Measurements from ENCODE around the gene FGFR3.

Gene FGFR3

DNA sequence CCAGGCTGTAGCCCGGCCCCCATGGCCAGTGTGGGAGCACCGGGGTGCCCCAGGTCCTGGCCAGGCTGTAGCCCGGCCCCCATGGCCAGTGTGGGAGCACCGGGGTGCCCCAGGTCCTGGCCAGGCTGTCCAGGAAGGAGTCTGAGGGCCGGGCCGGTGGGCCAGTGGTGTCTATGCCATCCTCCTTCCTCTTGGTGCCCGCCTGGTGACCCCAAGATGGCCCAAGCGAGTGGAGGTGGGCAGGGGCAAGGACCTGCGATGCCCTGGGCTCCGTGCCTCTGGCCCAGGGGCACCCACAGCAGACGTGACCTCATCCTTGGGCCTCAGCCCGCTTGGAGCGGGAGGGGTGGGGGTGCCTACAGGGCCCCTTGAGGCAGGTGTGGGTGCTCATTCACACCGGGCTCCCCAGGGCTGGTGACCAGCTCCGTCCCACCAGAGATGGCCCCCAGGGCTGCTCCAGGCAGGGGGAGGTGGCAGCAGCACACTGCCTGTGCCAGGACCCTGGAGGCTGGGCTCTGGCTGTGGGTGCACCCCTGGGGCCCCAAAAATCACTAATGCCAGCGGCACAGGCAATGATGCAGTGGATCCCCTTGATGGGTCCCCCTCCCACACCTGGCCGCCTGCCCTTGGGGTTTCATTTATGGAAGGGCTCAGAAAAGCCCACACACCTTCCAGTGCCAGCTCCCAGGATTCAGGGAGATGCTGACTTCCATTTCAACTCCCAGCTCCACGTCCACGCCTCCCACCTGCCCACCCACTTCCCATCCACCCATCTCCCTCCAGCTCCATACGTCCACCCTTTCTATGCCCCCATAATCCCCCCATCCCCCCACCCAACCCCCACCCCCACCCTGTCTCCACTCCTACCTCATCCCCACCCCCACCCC lies 36.0 kb upstream of the FGFR3 start:
- no peak for DNase-seq

DNA sequence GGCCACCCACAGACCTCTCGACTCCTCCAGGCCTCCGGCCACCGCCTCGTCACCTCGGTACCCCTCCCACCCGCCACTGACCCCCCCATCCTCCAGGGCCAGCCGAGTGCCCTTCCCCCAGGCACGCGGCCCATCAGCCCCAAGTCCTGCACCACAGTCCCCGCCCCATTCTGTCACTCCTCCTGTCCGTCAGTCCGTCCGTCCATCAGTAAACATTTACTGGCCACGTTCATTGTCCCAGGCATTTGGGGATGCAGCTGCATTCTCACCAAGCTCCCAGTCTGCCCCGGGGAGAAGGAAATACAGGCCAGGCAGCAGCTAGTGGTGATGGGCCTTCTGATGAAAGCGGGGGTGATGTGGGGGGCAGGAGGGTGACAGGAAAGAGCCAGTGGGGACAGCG lies 35.3 kb upstream of the FGFR3 start:
- no peak for DNase-seq

DNA sequence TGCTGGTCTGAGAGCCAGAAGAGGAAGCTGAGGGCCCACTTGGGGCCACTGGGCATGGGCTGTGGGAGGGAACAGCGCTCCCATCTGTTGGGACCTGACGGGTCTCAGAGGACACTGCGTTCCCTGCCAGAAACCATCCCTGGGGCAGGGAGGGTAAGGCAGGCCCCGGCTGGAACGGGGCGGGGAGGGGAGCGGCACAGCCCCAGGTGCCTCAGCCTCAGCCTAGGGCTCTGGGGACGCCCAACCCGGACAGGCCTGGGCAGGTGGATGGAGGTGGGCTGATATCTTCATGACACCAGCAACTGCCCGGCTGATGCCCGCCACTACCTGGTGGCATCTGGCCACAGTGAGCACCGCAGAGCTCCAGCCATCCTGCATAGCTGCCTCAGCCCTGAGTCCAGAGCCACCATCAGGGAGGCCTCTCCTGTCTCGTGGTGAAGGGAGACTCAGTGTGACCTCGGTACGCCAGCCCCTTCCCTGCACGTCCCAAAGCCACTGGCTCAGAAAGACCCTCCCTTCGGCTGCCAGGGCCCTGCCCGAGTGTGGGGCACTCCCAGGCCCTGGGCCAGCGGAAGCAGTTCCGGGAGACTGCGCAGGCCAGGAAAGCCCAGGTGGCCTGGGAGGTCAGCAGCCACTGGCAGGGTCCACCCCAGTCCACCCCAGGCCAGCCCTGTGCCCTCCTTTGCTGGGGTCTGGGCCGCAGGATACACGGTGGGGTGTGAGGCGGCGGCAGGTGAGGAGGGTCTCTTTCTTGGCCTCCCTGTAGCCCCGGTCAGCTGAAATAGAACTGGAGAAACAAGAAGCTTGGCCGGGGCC lies 34.6 kb upstream of the FGFR3 start:
- no peak for DNase-seq

DNA sequence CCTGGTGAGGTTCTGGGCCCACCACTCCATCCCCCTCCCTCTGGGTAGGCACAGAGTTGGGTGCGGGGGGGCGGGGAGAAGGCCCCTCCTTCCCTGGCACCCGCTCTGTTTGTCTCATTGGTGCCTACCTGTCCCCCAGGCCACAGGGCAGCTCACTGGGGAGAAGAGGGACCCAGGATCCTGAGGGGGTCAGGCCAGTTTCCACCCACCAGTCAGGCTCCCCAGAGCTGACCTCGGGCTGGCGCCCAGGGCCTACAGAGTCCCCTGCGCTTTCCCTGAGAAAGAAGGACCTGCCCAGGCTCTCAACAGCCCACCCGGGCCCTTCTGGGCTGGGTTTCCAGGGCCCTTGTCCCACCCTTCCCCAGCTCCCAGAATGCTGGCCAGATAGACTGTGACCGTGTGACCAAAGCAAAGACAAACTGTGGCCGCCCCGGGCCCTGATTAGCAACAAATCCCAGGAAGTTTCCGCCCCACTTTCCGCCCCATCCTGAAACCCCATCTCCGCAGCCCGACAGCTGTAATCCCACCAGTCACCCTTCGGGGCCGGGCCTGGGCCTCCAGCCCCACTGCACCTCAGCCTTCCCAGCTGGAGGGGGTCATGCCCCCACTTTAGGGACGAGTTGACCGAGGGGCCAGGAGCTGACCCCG lies 33.8 kb upstream of the FGFR3 start:
- no peak for DNase-seq

DNA sequence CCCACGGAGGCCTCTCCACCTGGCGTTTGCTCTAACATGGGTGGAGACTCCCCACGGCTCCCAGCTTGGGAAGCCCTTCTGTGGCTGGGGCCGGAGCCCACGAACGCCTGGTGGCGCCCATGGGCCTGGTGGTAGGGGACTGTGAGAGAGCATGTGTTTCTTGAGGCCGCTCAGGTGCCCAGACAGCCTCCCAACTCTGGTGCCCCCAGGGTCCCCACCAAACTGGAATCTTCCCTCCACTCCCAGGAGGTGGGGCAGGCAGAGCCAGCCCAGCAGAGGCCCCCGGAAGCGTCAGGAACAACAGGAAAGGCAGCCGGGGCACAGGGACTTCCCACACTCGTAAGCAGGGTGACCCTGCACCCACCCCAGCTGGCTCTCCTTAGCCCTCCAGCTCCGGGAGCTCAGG lies 33.3 kb upstream of the FGFR3 start:
- DNase-seq, result no peak

DNA sequence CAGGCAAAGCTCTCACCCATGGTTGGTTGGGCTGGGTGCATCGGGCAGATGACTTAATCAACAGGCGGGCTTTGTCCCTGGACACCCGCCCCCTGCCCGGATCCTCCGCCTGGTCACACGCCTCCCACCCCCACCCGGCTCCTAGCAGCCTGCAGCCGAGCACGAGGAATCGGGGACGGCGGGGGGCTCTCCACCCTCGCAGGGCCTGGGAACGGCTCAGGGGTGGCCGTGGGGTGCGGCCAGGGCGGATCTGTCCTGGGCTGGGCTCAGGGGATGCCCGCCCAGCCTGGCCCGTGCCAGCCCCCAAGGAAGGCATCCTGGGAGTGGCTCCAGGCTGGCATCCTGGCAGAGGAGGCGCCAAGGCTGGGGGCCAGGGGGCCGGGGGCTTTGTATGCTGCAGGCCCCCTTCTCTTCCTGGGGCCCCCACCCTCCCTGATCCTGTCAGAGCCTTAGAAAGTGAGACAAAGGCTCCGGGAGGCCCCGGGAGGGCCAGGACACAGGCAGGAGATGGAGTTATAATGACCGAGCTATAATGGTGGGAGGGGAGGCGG lies 32.5 kb upstream of the FGFR3 start:
- DNase-seq, result no peak

DNA sequence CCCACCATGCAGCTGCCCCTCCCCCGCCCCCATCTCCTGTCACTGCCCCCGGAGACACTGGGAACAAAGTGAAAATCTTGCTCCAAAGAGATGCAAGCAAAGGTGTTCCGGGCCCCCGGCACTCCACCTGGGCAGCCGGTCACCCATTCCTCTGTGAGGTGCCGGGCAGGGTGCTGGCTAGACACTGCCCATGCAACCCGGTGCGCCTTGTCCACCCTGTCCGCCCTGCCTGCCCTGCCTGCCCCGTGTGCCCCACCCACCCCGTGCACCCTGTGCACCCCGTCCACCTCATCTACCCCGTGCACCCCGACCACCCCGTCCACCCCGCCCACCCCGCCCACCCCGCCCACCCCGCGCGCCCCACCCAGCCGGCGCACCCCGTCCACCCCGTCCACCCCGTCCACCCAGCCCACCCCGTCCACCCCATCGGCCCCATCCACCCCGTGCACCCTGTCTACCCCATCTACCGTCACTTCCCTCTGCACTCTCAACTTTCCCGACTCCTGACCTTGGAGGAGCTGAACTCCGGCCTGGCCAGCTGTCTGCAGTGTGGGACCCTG lies 31.9 kb upstream of the FGFR3 start:
- no peak for DNase-seq

DNA sequence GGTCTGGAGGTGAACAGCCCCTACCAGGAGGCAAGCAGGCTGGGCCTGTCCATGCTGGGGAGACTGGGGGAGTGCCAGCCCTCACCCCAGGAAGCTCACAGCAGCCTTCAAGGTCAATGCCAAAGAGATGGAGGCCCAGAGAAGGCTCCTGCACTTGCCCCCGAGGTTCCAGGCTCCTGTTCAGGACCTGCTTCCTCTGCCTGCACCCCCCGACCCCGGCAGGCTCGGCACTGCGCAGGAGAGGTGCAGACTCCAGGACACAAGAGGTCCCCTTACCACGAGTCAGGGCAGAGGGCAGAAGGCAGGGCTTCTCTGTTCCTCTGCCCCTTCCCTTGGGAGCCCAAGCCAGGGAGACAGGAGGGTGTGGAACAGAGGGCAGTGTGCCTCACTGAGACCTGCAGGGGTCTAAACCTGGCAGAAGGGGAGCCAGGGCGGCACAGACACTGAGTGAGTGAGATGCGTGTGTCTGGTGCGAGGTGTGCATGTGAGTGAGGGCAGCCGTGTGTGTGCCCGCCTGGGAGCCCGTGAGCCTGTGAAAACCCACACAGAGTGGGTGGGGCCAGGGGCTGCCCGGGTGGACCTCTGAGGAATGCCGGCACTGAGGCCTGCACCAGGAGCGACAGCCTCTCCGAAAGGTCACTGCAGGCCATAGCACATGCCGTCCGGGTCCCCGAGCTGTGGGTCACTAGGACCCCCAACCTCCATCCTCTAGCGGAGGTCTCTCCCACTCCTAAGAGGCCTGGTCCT lies 30.7 kb upstream of the FGFR3 start:
- DNase-seq, result no peak

DNA sequence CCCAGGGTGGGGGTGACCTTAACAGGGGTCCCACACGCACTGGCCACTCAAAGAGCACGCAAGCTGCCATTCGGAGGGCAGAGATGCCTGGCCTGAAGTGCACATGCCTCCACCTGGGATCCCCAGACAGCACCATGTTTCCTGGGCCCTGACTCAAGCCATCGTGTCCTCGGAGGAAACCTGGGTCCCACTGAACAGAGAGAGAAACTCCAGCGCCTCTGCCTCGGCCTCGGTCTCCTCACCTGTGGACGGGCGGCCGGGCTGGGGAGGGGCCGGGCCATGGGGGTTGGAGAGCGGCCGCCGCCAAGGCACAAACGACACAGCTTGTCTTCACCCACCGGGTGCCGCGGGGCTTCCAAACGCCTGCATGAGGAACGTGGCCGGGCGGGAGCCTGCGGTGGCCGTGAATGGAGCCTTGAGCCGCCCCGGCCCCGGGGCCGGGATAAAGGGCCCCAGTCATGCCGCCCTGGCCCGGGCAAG lies 30.0 kb upstream of the FGFR3 start:
- no peak for DNase-seq

DNA sequence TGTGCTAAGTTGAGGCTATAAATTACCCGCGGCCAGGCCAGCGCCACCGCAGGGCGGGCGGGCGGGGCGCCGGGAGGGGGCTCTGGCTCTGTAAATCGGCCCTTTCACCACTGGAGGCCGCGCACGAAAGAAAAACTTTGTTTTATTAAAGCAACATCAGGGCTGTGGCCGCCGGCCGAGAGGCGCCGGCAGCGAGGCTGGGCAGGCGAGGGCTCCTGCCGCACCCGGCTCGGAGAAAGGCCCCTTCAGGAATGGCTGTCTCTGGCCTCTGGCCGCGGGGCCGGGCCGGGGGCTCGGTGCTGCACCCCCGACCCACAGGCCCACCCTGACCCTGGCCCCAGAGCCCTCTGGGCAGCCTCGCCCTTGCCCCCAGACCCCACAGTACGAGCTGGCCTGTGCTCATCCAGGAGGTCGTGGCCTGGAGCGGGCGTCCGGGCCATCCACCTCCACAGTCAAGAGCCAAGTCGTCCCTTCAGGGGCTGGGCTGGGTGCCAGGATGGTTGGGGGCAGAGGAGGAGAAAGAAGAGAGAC lies 29.5 kb upstream of the FGFR3 start:
- peak; percentile 59 for DNase-seq

DNA sequence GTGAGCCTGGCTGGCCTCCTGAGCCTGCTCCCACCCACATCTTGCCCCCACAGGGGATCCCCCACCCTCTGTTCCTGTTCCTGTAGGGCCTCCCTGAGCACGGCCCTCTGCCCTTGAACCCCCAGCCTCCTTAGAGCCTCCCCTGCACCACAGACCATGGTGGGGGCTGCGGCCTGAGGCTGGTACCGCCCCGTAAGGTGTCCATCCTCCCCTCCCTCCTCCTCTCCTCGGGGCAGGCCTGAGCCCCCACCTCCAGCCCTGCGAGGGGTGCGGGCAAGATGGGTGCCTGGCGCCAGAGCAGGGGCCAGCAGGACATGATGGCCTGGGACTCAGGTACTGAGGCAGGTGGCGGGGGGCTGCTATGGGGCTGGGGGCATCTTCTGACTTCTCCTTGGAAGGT lies 28.4 kb upstream of the FGFR3 start:
- no peak for DNase-seq

DNA sequence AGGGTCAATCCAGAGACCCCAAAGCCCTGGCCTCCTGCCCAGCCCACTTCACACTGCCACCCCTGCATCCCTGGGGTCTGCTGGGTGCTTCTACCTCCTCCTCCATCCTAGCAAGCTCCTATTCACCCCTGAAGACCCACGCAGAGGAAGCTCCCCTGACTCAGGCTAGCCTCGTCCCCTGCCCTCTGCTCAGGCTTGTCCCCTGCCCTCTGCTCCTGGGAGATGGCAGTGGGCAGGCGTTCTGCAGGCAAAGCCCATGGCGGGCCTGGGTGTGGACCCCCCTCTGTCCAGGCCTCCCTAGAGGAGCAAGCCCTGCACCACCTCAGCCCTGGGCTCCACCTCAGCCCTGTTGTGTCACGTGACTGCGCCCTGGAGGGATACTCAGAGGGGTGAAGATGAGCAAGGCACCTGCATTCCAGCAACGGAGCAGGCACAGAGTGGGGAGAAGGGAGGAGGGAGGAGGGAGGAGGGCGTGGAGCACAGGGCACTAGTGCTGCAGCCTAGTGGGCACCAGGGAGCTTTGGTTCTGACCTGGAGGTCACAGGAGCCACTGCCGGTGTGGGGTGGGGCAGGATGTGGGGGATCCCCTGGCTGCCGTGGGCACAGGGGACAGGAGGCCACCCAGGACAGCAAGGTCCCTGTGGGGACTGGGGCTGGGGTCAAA lies 27.6 kb upstream of the FGFR3 start:
- DNase-seq, result no peak

DNA sequence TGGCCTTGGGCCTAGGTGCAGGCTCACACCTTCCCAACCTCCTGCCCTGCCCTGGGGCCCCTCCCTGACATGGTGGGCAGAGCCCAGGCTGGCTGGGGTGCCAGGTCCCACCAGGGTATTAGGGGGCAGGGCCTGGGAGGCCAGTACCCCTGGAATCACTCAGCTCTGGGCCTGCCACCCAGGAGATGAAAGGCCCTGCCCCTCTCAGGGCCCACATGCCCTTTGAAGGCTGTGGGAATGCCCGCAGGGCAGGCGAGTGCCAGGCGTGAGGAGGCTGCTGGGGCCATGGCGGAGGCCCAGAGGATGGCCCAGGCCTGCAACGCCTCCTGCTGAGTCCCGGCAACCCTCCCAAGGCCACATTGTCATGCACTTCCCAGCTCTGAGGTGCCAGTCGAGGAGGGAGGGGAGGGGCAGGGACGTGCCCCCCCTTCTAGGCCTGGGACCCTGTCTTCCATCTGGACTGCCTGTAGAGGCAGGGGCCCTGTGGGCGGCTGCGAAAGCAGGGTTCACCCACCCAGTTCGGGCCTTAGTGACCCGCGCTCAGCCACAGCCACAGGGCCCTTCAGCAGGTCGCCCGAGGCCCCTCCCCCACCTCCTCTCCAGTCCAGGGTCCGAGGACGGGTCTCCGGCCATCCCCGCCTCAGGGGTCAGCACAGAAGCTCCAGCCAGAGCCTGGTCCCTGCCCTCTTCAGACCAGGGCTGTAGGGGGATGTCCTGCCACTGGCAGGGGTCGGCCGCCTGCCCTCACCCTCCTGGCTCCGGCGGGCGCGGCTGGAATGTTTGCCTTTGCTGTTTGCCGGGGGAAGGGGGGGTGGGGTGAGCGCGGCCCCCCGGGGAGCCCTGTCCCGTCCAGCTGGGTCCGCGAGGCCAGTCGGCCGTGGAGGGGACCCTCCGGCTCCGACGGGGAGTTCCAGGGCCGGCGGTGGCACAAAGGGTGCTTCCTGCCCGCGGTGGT lies 26.7 kb upstream of the FGFR3 start:
- DNase-seq, result no peak

DNA sequence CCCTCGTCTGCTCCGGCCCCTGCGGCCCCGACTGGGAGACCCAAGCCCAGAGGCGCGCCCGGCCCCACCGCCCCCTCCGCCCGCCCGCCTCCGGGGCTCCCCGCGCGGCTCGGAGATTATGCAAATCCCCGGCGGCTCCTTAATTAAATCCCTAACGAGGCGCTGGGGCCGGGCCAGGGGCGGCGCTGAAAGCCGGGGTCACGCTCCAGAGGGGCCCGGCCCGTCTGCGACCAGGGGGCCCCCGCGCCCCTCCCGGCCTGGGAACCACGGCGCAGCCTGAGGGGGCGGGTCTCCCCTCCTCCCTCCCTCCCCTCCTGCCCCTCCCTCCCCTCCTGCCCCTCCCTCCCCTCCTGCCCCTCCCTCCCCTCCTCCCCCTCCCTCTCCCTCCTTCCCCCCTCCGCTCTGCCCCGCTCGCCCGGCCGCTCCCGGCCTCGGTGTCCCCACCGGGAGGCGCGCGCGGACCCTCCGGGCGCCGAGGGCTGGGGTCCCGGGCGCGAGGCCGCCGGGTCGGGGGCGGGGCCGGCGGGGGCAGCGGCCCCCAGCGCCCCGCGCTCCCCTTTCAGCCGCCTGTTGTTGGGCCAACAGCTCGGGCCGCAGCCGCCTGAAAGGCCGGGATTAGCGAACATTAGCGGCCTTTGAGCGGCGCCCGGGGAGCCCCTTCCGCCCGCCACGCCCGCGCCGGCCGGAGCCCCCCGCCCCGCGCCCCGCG lies 25.9 kb upstream of the FGFR3 start:
- no peak for DNase-seq

DNA sequence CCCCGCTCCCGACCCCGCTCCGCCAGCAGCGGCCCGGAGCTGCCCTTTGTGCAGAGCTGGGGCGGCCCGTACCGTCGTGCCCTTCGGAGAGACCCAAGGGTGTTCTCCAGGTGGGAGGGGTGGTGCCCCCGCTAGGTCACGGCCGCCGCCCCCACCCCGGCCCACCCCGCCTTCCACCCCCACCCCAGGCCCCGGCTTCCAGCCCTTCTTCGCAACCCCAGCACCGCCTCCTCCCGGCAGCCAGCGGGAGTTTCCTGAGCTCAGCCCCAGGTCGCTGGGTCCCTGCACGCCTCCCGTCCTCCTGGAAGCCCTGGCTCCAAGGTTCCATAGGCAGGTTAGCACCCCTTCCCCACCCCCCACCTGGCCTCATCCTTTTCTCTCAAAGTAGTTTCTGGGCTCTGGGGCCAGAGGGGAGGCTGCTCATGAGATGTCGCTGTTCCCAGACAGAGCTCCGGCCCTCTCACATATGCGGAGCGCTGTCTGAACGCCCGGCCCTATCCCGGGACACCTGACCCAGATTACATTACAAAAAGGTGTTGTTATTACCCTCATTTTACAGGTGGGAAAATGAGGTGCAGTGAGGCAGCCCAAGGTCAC lies 25.2 kb upstream of the FGFR3 start:
- peak; percentile 40 for DNase-seq

DNA sequence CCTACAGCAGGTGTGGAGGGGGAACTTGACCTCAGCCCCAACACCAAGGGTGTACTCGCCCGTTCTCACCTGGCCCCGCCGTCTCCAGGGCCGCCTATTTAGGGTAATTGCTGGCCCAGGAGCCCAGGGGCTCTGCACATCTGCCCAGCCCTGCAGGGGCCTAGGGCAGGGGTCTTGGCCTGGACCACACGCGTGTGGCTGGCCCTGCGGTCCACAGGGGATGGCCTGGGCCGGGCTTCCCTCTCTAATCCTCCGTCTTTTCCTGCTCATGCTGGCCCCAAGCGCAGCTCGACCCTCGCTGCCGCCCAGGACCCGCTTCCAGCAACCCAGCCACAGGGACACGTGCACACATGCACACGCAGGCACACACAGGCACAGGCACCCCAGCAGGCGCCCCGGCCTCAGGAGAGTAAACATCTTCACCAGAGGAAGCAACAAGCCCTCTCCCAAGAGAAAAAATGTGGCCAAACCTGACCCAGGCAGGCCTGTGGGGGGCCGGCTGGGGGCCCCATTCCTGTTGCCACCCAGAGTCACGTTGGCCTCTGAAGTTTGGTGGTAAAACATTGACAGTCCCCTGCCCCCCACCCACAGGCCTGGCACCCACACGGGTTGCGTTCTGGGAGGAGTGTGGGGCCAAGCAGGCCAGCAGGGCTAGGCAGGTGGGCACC lies 24.6 kb upstream of the FGFR3 start:
- no peak for DNase-seq

DNA sequence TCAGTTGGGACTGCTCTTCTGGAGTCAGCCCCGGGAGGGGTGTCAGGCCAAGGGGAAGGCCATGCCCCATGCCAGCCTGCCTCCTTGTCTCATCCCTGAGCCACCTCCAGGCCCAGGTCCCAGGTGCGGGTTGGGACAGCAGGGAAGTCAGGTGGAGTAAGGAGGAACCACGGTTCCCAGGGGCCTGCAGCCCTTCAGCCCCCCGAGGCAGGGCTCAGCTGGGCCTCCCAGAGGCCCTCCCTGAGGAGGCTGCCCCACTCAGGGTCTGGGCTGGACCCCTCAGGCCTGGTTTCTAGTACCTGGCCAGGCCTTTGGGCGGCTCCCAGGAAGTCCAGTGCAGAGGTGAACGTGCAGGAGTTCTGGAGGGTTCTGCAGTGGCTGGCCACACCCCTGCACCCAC lies 23.4 kb upstream of the FGFR3 start:
- DNase-seq, result no peak

DNA sequence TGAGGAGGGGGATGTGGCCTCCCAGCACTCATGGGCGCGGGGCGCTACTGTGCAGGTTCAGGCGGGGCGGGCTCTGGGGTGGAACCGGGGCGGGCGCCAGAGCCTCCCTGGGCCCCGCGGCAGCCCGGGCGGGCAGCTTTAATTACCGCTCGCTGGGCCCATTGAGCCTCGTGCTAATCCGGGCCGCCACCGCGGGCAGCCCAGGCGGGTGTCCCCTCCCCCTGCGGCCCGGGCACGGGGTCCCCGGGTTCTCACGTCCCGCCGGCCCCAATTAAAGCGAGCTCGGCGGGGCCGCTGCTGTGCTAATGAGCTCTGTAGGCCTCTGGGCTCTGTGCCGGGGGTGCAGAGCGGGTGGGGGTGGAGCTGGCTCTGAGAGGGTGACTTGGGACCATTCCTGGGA lies 22.8 kb upstream of the FGFR3 start:
- no peak for DNase-seq
